Tongue (tissue), 2 donors: ENCODE results near the gene REEP3. TPM values are rescaled to one million over a fixed set of nuclear protein-coding genes. Genes with fewer than 3 reads are reported as not detected.
A peak's percentile ranks its signal among the peaks of the same experiment; 100 is the strongest.
"Not testable (repeated sequence)": the region's sequence is repeated elsewhere in the genome, so short reads cannot be mapped to it uniquely, and the experiment has no call there.

Source experiments
- DNase-seq: peaks from one replicate; pipeline ENCODE4 v3.0.0-alpha.2; 2015
- total RNA-seq: library from RNA; depleted of rRNA; stranded (reverse); fragments of >200 nt; gene quantifications from one replicate; pipeline ENCODE4 v1.2.3, GENCODE V29; 2014

REEP3 gene
- total RNA-seq, 1 donor from 2014 or later, result 35.7 TPM

GRCh38 chr10:63549810-63550209 is 28.6 kb downstream of the REEP3 start:
- DNase-seq, result no peak

- no peak for DNase-seq
These were observed 31.8 kb downstream of the REEP3 start for GRCh38 chr10:63553031-63553430.

GRCh38 chr10:63553473-63553872 is 32.3 kb downstream of the REEP3 start:
- DNase-seq, result no peak

- DNase-seq, result no peak
These were observed 33.5 kb downstream of the REEP3 start for GRCh38 chr10:63554657-63555056.

GRCh38 chr10:63555330-63555729 is 34.1 kb downstream of the REEP3 start:
- DNase-seq, result no peak

DNA sequence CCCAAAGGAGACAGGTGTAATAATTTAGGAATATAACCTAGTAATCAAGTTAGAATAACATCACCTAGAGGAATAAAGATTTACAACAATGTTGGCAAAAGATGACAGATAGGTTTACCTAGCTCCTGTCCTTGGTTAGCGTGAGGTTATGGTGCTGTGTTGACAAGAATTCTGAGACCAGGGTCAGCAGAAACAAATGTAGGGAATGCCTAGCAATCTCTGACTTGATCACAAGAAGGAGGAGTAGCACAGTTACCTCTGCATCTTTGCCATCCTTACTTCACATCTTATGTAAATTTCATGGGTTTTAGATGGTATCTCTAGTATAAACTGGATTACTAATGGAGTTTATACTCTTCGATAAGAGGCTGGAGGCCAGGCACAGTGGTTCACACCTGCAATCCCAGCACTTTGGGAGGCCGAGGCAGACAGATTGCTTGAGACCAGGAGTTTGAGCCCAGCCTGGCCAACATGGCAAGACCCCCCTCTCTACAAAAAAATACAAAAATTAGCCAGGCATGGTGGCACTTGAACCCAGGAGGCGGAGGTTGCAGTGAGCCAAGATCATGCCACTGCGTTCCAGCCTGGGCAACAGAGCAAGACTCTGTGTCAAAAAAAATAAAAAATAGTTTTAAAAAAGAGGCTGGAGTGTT is 37.1 kb downstream of the REEP3 start:
- no peak for DNase-seq

GRCh38 chr10:63561341-63561740 is 40.1 kb downstream of the REEP3 start:
- DNase-seq, result no peak

GRCh38 chr10:63562391-63562790 is 41.2 kb downstream of the REEP3 start:
- DNase-seq, result no peak

DNA sequence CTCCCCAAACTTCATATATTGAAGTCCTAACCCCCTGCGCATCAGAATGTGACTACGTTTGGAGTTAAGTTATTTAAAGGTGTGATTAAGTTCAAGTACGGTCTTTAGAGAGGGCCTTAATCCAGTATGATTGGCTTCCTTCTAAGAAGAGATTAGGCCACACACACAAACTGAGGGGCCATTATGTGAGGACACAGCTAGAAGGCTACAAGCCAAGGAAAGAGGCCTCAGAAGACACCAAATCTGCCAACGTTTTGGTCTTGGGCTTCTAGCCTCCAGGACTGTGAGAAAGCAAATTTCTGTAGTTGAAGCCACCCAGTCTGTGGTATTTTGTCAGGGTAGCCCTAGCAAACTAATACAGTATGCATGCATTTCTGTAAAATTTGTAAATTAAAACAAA is 41.7 kb downstream of the REEP3 start:
- DNase-seq, result no peak

- DNase-seq, result no peak
These were observed 42.4 kb downstream of the REEP3 start for GRCh38 chr10:63563623-63564022.

DNA sequence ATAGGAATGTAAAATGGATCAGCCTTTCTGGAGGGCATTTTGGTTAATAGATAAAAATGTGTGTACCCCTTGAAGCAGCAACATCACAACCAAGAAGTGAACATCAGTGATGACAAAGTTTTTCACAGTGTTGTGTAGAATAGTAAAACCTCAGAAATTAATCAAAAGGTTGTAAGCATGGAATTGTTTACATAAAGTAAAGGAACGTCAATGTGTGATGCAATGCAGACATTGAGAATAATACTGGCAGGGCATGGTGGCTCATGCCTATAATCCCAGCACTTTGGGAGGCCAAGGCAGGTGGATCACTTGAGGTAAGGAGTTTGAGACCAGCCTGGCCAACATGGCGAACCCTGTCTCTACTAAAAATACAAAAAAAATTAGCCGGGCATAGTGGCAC is 43.5 kb downstream of the REEP3 start:
- not testable (repeated sequence) for DNase-seq

GRCh38 chr10:63573068-63573697 is 52.0 kb downstream of the REEP3 start:
- DNase-seq, result peak; percentile 75

GRCh38 chr10:63574011-63574410 is 52.8 kb downstream of the REEP3 start:
- DNase-seq, result no peak

GRCh38 chr10:63576501-63576900 is 55.3 kb downstream of the REEP3 start:
- DNase-seq, result no peak

GRCh38 chr10:63578501-63578900 is 57.3 kb downstream of the REEP3 start:
- no peak for DNase-seq

DNA sequence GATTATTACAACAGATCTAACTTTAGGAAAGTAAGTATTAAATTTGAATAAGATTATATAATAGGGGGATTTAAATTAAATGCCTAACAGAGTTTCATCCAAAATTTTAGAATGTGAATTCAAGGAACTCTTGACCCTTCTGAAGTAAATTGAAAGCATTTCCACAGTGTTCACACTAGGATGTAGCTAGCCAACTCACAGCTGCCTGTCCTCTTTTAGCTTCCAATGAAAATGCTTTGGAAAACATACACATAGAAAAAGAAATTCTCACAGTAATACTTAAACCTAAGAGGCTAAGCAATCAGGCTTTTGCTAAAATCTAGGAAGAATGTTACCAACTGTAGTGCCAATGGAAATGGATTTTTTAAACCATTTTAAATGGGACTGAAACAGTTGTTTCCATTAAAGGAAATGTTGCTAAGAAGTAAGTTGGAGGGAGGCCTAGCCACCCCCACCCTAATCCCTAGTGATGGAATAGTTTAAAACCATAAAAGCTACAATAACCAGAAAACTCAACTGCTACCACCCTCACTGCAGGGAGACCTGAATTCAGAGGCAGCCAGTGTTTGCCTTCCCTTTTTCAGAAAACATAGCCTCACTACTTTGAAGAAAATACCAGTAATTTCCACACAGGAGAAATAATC is 58.3 kb downstream of the REEP3 start:
- DNase-seq, result peak; percentile 75

DNA sequence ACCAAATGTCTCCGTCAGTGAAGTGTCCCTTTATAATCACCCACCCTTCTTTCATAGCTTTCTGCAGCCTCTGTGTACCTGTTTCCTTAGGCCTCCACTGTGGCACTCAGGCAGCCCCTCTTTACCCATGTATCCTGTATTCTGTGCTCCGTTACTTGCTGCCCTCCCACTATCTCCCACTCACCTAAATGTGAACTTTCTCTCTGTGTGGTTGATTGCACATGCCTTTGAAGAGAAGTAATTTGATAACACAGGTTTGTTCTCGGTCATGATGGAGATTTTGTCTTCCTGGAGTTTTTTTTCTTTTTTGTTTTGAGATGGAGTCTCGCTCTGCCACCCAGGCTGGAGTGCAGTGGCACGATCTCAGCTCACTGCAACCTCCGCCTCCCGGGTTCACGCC is 61.5 kb downstream of the REEP3 start:
- DNase-seq, result no peak

- DNase-seq, result no peak
These were observed 62.2 kb downstream of the REEP3 start for GRCh38 chr10:63583397-63583796.

- peak; percentile 75 for DNase-seq
These were observed 62.9 kb downstream of the REEP3 start for GRCh38 chr10:63583909-63584724.

- peak; percentile 62 for DNase-seq
These were observed 63.5 kb downstream of the REEP3 start for GRCh38 chr10:63584725-63585035.

- DNase-seq, result no peak
These were observed 63.8 kb downstream of the REEP3 start for GRCh38 chr10:63585041-63585440.

GRCh38 chr10:63586043-63586442 is 64.8 kb downstream of the REEP3 start:
- peak; percentile 37 for DNase-seq

DNA sequence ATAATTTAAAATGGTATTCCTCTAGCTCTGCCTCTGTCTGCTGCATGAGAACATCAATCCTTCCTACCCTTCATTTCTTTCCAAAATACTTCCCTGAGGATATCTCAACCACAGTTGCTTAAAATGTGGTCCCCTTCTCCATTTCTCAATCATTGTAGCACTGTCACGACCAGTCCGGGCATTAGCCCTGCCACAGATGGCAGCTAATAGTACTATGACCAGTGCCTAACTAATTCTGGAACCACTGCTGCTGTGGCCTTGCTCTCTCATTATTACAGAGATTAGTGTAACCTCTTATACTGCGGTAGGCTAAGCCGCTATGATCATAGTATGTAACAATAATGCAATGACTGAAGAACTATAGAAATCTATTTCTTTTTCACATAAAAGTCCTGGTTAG is 66.0 kb downstream of the REEP3 start:
- DNase-seq, result no peak
